Endothelial cell of coronary artery (primary cell): ENCODE measurements around the gene PIGS. TPM values are rescaled to one million over a fixed set of nuclear protein-coding genes. Genes with fewer than 3 reads are reported as not detected.

Source experiments
- total RNA-seq: library from RNA; depleted of rRNA; stranded (reverse); fragments of >200 nt; gene quantifications from 2 replicates; pipeline ENCODE4 v1.2.3, GENCODE V29; 2014

The PIGS gene
- 36.9 and 56.0 TPM in 2 replicates for total RNA-seq

DNA sequence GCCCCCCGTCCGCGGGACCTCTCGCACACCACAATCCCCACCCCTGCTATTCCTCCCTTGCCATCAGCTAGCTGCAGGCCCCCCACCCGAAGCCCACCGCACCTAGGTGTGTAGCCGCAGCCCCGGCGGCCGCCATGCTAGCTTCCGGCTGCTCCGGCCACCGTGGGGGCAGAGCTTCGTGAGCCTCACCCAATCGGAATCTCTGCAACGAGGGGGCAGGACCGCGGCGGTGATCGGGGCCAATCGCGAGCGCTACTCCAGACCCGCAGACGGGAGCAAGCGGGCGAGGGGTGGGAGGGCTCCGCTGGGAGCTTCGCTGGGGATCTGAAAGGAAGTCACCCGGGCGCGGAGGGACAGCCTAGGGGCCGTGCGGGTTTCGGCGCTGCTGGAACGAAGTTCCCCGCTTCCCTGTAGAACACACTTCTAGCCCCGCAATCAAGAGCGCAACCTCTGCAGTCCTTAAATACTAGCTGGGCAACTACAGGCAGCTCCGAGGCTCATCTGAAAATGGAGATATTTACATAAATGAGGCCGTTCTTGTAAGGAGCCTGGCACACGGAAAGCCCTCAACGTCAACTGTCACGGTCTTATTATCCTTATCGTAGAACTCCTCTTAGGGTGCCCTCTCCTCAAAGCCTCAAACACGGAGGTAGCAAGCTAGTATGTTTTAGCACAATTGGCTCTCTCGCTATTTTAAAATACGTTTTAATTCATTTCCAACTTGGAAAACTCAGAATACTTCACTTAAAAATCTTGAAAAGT, at the start of gene PIGS:
PIGS (minus strand) TSS at position 164 of the 762 bp plus-strand sequence; CDS start at position 136, 28 bp downstream.

DNA sequence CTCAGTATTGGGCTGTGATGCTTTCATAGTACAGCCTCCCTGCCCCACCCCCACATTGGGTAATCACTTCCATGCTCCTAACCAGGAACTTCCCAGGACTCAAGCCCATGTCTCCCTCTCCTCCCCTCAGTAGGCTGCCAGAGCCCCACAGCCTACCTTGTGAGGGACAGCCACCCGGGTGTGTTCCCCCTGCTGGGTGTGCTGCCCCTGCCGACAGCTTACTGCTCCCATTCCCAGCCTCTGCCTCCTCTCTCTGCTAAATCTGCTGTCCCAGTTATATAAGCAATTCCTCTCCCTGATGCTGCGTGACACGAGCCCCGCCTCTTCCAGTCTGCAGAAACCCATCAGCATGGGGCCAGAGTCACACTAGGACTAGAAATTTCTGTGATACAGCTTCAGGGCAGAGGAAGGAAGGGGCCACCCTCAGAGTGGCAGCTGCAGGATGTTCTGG, 42.6 kb upstream of the PIGS start, which contains the start of gene RSKR:
RSKR (minus strand) TSS at position 255 of the 451 bp plus-strand sequence; CDS start at position 231, 24 bp downstream.

DNA sequence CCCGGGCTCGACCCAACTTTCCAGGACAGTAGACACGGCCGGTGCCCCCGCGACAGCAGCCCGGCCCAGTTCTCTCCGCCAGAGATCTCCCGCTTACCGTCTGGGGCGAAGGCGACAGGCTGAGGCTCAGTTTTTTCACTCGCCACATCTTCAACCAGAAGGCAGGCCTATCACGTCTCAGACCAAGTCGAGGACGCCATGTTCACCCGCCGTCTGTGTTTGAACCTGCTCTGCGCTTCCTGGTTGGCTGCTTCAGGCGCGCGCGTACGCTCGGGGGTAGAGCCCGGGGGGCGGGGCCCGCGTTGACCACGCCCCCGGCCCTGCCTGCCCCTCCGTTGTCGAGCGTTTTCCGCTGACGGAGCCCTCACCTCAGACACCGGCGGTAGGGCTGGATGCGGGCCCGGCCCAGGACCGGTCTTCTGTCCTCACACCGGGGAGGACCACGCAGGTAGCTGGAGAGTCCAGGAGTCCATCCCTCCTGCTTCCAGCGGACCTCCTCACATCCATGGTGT, 27.5 kb upstream of the PIGS start, which contains the start of gene SPAG5:
SPAG5 (minus strand) TSS at position 227 of the 512 bp plus-strand sequence; CDS start at position 148, 79 bp downstream.

DNA sequence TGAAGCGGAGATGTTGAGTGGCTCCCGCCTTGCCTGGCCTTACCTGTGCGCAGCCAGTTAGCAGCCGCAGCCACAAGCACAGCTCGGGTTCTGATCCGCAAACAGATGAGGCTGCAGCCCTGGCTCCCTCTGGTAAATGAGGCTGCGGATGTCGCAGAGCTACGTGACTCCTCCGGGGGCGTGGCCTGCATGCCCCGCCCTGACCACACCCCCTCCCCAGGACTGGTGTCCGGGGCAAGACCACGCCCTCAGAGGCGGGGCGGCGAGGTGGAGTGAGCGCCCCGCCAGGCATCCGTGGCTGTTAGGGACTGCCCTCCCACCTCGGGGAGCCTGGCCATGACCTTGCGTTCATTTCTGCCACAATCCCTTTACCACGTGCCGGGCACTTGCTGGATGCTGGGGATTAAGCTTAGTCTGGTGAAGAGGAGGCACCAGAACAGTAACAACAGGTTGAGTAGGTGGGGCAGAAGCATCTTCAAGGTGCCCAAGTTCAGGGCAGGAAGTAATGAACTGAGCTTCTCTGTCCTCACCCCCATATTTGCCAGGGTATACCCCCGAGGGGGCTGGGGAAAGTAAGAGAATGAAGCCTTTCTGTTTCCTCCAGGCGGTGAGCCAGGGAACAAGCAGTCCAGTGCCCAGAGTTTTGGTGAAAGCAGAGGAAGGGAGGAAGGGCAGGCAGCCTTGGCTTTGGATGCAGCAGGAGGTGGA, 5.6 kb upstream of the PIGS start, which contains the start of gene ALDOC:
ALDOC (minus strand) TSS at position 138 of the 708 bp plus-strand sequence. CDS start 1,363 bp downstream, outside the sequence.

DNA sequence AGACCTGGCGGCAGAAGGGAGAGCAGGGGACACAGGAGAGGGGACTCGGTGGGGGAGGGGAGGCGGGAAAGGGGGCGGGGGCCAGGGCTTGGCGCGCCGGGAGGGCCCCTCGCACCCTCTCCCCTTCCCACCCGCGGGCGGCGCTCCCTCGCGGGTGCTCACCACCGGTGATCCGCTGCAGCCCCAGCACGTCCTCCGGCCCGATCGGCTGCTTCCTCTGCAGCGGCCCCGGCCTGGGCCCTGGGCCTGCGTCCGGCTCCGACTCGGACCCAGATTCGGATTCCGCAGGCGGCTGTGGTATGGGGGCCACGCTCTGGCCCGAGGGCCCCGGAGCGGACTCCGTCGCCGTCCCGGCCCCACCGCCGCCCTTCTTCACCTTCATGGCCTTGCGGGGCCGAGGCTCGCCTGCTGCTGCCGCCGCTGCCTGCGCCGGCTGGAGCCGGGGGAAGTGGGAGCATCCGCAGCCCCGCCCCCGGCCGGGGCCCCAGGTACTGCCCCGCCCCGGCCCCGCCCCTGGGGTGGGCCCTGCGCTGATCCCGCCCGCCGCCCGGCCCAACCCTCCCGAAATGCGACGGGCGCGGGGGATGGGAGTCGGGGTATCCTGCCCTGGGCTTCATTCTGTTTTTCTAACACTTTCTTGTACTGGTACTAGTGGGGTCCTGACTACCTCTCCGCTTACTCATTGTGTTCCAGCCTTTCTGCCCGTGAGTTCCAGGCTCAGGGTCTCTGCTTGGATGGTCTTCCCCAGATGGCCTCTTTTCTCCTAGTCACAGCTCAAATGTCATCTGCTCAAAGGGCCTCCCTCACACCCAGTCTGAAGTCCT, 18.9 kb downstream of the PIGS start, which contains the start of gene UNC119:
UNC119 (minus strand) TSS at position 449 of the 824 bp plus-strand sequence; CDS start at position 382, 67 bp downstream.

DNA sequence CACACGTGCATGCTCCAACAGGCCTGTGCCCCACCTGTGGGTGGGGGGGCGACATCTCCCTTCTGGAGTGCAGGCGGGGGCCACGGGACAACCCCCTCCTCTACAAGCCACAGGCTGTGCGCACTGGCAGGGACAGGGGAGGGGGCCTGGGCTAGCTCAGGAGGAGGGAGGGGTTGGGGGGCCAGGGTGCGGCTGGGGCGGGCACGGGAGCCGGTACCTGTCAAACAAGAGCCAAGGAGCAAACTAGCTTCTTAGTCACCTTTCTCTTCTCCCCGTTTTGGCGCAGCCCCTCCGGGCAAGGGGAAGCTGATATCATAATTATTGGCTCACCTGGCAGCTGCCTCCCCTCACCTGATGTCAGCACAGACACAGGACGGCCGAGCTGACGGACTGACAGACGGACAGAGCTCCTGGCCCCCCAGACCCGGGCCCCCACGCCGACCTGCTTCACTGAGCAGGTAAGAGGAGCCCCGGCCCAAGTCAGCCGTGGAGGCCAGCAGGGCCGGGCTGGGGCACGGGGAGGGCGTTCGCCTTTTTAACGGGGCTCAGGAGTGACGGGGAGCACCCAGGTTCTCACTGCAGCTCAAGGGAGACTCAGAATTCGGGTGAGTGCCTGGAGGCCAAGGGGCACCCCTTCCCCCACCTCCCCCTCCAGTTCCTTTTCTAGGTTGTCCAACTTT, 65.2 kb downstream of the PIGS start, which contains the start of gene FOXN1:
FOXN1 (plus strand) TSS at position 363 of the 680 bp plus-strand sequence. CDS start 17,622 bp downstream, outside the sequence.

Other genes with a start within 250 kb of the PIGS start
- 56.6 and 56.7 TPM in 2 replicates for gene IFT20, start 236.1 kb downstream of the PIGS start, total RNA-seq
- 48.6 and 57.2 TPM in 2 replicates for gene TNFAIP1, start 235.8 kb downstream of the PIGS start, total RNA-seq
- gene POLDIP2, start 214.0 kb downstream of the PIGS start, total RNA-seq = 68.0 and 74.0 TPM in 2 replicates
- not detected in 2 replicates for gene SEBOX, start 206.3 kb downstream of the PIGS start, total RNA-seq
- 0.27 and 0.38 TPM in 2 replicates for gene VTN, start 201.2 kb downstream of the PIGS start, total RNA-seq
- 3.8 and 4.0 TPM in 2 replicates for gene SARM1, start 199.8 kb downstream of the PIGS start, total RNA-seq
- gene SLC46A1, start 165.3 kb downstream of the PIGS start, total RNA-seq = 2.1 and 3.7 TPM in 2 replicates
- not detected in 2 replicates for gene SLC13A2, start 97.9 kb downstream of the PIGS start, total RNA-seq
- not detected in 2 replicates for gene FOXN1, start 65.2 kb downstream of the PIGS start, total RNA-seq
- 17.1 and 20.6 TPM in 2 replicates for gene UNC119, start 18.9 kb downstream of the PIGS start, total RNA-seq
- 13.5 and 37.7 TPM in 2 replicates for gene ALDOC, start 5.4 kb upstream of the PIGS start, total RNA-seq
- 14.8 and 35.4 TPM in 2 replicates for gene SPAG5, start 27.5 kb upstream of the PIGS start, total RNA-seq
- gene RSKR, start 42.7 kb upstream of the PIGS start, total RNA-seq = 4.3 and 5.6 TPM in 2 replicates
- gene BLTP2, start 73.6 kb upstream of the PIGS start, total RNA-seq = 193 and 195 TPM in 2 replicates
- gene SDF2, start 90.4 kb upstream of the PIGS start, total RNA-seq = 67.7 and 70.2 TPM in 2 replicates
- gene SUPT6H, start 90.7 kb upstream of the PIGS start, total RNA-seq = 43.0 and 53.9 TPM in 2 replicates
- gene PROCA1, start 140.4 kb upstream of the PIGS start, total RNA-seq = 0.81 and 0.94 TPM in 2 replicates
- gene RAB34, start 146.3 kb upstream of the PIGS start, total RNA-seq = 47.1 and 74.8 TPM in 2 replicates
- 1,119 and 1,150 TPM in 2 replicates for gene RPL23A, start 148.5 kb upstream of the PIGS start, total RNA-seq
- gene TLCD1, start 154.7 kb upstream of the PIGS start, total RNA-seq = 1.3 and 1.7 TPM in 2 replicates
- gene NEK8, start 157.3 kb upstream of the PIGS start, total RNA-seq = 1.1 and 2.4 TPM in 2 replicates
- gene TRAF4, start 172.5 kb upstream of the PIGS start, total RNA-seq = 35.3 and 40.6 TPM in 2 replicates